ENCODE measurements around the gene PIGO. TPM values are rescaled to one million over a fixed set of nuclear protein-coding genes. Genes with fewer than 3 reads are reported as not detected.

The PIGO gene
- total and polyA plus RNA-seq, 9 of the 15 experiments (the other 6 are each of a cell fraction or from before 2014, with no cell fraction given), result 5.4 to 13.7 (median 9.7) TPM

DNA sequence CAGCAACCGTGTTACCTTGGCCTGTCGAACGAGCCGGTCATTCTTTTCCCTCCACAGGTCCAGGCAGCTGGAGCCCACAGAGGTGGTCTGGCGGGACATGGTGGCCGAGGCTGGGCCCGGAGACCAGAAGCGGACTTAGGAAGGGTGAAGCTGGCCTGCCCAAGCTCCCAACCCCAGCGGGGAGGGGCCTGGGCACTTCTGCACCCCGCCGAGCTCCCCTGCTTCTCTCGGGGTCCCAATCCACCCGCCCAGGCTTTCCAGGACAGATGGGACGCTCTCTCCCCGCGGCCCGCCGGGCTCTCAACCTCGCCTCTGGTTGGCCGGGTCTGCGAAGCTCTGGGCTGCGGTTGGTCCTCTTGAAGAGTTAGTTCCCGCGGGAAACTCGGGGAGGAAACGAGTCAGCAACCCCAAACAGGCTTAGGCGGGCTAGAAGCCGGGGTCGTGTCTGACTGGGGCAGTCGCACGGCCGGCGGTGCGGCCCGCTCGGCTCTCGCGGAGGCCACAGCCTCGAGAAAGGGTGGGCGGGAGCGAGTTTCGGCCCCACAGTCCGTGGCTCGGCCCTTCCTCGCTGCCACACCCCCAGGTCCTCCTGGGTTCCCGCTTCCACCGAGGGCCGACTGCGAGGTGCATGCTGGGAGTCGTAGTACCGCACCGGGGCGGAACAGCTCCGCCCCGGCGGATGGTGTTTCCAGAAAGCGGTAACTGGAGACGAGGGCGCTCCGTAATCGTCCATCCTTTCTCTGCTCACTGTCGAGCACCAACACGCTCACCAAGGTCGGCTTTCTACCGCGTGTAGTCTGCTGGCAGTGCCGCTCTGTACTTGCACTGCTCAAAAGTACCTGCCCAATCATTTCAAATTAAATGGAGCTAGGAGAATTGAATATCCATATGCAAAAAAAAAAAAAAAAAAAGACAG, 16.7 kb downstream of the PIGO start, which contains the start of gene FANCG (continued):
- TF ChIP-seq, protein P1, sequence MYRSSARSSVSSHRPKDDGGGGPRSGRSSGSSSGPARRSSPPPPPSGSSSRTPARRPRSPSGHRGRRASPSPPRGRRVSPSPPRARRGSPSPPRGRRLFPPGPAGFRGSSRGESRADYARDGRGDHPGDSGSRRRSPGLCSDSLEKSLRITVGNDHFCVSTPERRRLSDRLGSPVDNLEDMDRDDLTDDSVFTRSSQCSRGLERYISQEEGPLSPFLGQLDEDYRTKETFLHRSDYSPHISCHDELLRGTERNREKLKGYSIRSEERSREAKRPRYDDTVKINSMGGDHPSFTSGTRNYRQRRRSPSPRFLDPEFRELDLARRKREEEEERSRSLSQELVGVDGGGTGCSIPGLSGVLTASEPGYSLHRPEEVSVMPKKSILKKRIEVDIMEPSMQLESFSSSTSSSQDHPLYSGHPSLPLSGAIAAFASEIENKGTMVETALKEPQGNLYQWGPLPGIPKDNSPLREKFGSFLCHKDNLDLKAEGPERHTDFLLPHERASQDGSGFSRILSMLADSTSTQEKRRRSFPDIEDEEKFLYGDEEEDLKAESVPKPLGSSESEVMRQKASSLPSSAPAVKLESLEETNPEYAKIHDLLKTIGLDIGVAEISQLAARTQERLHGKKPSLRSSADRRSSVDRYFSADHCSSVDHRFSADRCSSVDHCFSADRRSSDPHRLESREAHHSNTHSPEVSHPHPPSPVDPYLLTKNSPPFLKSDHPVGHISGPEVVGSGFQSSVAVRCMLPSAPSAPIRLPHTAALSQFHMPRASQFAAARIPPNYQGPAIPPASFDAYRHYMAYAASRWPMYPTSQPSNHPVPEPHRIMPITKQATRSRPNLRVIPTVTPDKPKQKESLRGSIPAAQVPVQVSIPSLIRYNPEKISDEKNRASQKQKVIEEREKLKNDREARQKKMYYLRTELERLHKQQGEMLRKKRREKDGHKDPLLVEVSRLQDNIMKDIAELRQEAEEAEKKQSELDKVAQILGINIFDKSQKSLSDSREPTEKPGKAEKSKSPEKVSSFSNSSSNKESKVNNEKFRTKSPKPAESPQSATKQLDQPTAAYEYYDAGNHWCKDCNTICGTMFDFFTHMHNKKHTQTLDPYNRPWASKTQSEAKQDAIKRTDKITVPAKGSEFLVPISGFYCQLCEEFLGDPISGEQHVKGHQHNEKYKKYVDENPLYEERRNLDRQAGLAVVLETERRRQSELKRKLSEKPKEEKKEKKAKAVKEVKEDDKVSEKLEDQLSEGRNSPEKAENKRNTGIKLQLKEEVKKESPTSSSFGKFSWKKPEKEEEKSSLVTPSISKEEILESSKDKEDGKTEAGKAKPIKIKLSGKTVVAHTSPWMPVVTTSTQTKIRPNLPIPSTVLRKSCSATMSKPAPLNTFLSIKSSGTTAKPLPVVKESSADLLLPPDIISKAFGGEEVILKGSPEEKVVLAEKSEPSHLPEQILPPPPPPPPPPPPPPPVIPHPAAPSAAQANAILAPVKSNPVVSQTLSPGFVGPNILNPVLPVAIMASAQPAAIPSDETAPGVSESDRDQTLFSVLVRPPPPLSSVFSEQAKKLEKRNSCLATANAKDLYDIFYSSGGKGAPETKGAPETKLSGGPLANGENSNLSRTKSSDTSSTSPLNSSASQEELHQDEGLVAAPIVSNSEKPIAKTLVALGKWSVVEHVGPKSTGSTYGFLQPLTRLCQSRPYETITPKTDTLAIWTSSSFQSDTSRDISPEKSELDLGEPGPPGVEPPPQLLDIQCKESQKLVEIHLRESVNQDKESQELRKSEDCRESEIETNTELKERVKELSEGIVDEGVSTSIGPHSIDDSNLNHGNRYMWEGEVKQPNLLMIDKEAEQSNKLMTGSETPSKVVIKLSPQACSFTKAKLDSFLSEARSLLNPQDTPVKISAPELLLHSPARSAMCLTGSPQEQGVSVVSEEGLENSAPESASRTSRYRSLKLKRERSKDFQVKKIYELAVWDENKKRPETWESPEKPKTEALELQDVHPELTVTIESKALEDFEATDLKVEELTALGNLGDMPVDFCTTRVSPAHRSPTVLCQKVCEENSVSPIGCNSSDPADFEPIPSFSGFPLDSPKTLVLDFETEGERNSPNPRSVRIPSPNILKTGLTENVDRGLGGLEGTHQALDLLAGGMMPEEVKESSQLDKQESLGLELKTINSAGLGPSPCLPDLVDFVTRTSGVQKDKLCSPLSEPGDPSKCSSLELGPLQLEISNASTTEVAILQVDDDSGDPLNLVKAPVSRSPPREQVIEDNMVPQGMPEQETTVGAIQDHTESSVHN (IDR thresholded peaks at IDR 0.05; ENCODE audit: borderline replicate concordance in 1 of 2, low read depth in 1 of 2), result no peak
- TF ChIP-seq TFAP4 (CRISPR knock-in tag; IDR thresholded peaks at IDR 0.05; ENCODE audit: borderline replicate concordance) (peak; percentile 71), MYNN (IDR thresholded peaks at IDR 0.05) (0 out of 2 replicates have a peak, but pooled peaks have one; percentile 7), MYNN (CRISPR knock-in tag; IDR thresholded peaks at IDR 0.05) (no peak), NR2C2 (CRISPR knock-in tag; IDR thresholded peaks at IDR 0.05) (no peak), NR2C2 (tag; IDR thresholded peaks at IDR 0.05) (peak; percentile 72), MAZ (CRISPR knock-in tag; conservative IDR thresholded peaks at IDR 0.05 in 1 of 2, IDR thresholded peaks at IDR 0.05 in 1 of 2) (peak; percentile 35 to 37; a peak in 1 of 4 replicates), NONO (IDR thresholded peaks at IDR 0.05; ENCODE audit: low read depth in 2 of 2, low read length in 1 of 2) (peak in 1 of 2 experiments; percentile 30; a peak in 2 of 4 replicates), ZNF165 (CRISPR knock-in tag; IDR thresholded peaks at IDR 0.05; ENCODE audit: borderline replicate concordance) (no peak), HMG20A (CRISPR knock-in tag; conservative IDR thresholded peaks at IDR 0.05) (no peak), GATAD2A (IDR thresholded peaks at IDR 0.05) (no peak), TEAD1 (CRISPR knock-in tag; IDR thresholded peaks at IDR 0.05) (peak in 1 of 2 experiments; percentile 72; a peak in 1 of 4 replicates), ESRRA (IDR thresholded peaks at IDR 0.05; ENCODE audit: borderline replicate concordance, low read depth) (0 out of 2 replicates have a peak, but pooled peaks have one; percentile 38), GABPA (tag; conservative IDR thresholded peaks at IDR 0.05; ENCODE audit: low read depth) (peak; percentile 77)
- TF ChIP-seq, protein P2, sequence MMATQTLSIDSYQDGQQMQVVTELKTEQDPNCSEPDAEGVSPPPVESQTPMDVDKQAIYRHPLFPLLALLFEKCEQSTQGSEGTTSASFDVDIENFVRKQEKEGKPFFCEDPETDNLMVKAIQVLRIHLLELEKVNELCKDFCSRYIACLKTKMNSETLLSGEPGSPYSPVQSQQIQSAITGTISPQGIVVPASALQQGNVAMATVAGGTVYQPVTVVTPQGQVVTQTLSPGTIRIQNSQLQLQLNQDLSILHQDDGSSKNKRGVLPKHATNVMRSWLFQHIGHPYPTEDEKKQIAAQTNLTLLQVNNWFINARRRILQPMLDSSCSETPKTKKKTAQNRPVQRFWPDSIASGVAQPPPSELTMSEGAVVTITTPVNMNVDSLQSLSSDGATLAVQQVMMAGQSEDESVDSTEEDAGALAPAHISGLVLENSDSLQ (IDR thresholded peaks at IDR 0.05), result no peak

Data from K562 (cell line).